Measurements from ENCODE around the gene SH3RF2.

DNA sequence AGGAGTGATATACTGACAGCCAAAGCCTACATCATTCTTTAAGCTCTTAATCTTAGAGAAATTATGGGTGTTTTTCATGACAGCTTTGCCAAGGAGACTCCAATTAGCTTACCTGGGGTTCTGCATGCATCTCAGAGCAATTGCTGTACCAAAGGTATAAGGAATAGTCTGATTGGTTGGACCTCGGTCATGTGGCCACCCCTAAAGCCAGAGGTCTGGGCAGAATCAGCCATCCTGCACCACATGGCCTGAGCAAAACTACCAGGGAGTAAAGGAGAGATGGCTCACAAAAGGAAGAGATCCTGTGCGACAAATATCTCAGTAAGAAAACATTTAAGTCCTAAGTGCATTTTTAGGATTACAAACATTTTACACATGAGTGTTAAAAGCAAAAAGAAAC lies 25.6 kb downstream of the SH3RF2 start:
- TF ChIP-seq, protein P1, sequence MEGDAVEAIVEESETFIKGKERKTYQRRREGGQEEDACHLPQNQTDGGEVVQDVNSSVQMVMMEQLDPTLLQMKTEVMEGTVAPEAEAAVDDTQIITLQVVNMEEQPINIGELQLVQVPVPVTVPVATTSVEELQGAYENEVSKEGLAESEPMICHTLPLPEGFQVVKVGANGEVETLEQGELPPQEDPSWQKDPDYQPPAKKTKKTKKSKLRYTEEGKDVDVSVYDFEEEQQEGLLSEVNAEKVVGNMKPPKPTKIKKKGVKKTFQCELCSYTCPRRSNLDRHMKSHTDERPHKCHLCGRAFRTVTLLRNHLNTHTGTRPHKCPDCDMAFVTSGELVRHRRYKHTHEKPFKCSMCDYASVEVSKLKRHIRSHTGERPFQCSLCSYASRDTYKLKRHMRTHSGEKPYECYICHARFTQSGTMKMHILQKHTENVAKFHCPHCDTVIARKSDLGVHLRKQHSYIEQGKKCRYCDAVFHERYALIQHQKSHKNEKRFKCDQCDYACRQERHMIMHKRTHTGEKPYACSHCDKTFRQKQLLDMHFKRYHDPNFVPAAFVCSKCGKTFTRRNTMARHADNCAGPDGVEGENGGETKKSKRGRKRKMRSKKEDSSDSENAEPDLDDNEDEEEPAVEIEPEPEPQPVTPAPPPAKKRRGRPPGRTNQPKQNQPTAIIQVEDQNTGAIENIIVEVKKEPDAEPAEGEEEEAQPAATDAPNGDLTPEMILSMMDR (IDR thresholded peaks at IDR 0.05; ENCODE audit: poor library complexity), result no peak
- TF ChIP-seq EZH2 (IDR thresholded peaks at IDR 0.05; ENCODE audit: borderline replicate concordance), result no peak
